ENCODE results near the gene DUOX1.
A peak's percentile ranks its signal among the peaks of the same experiment; 100 is the strongest.
"Not testable (repeated sequence)": the region's sequence is repeated elsewhere in the genome, so short reads cannot be mapped to it uniquely, and the experiment has no call there.

DUOX1 gene

GRCh38 chr15:45131510-45131909, 1.7 kb downstream of the DUOX1 start:
- no peak for TF ChIP-seq CTCF (IDR thresholded peaks at IDR 0.05; ENCODE audit: low read depth, low read length)
- H3K4me3 ChIP-seq (replicated peaks in 1 of 2; ENCODE audit: low read depth in 2 of 2, low read length in 2 of 2) = no peak overlapping the region
- DNase-seq (ENCODE audit: low read depth in 2 of 2) = no peak

- DNase-seq (ENCODE audit: low read depth in 2 of 2) = no peak
- no peak for TF ChIP-seq CTCF (IDR thresholded peaks at IDR 0.05; ENCODE audit: low read depth, low read length)
- no peak overlapping the region for H3K4me3 ChIP-seq (replicated peaks in 1 of 2; ENCODE audit: low read depth in 2 of 2, low read length in 2 of 2)
These were observed 3.2 kb downstream of the DUOX1 start for GRCh38 chr15:45132844-45133560.

- no peak overlapping the region for H3K4me3 ChIP-seq (replicated peaks in 1 of 2; ENCODE audit: low read depth in 2 of 2, low read length in 2 of 2)
- no peak for DNase-seq (ENCODE audit: low read depth in 2 of 2)
- no peak for TF ChIP-seq CTCF (IDR thresholded peaks at IDR 0.05; ENCODE audit: low read depth, low read length)
These were observed 3.7 kb downstream of the DUOX1 start for GRCh38 chr15:45133561-45133920.

- no peak for TF ChIP-seq CTCF (IDR thresholded peaks at IDR 0.05; ENCODE audit: low read depth, low read length)
- no peak overlapping the region for H3K4me3 ChIP-seq (replicated peaks in 1 of 2; ENCODE audit: low read depth in 2 of 2, low read length in 2 of 2)
- DNase-seq (ENCODE audit: low read depth in 2 of 2) = no peak
These were observed 4.3 kb downstream of the DUOX1 start for GRCh38 chr15:45134046-45134445.

- H3K4me3 ChIP-seq (replicated peaks in 1 of 2; ENCODE audit: low read depth in 2 of 2, low read length in 2 of 2) = no peak overlapping the region
- DNase-seq (ENCODE audit: low read depth in 2 of 2) = no peak
- no peak for TF ChIP-seq CTCF (IDR thresholded peaks at IDR 0.05; ENCODE audit: low read depth, low read length)
These were observed 5.1 kb downstream of the DUOX1 start for GRCh38 chr15:45134682-45135604.

- not testable (repeated sequence) for H3K4me3 ChIP-seq (replicated peaks in 1 of 2; ENCODE audit: low read depth in 2 of 2, low read length in 2 of 2); DNase-seq (ENCODE audit: low read depth in 2 of 2)
These were observed 6.0 kb downstream of the DUOX1 start for GRCh38 chr15:45135705-45136377.

GRCh38 chr15:45136378-45136764, 6.6 kb downstream of the DUOX1 start:
- H3K4me3 ChIP-seq (replicated peaks in 1 of 2; ENCODE audit: low read depth in 2 of 2, low read length in 2 of 2) = no peak overlapping the region
- TF ChIP-seq CTCF (IDR thresholded peaks at IDR 0.05; ENCODE audit: low read depth, low read length) = peak; percentile 11
- DNase-seq (ENCODE audit: low read depth in 2 of 2) = no peak

All from cardiac fibroblast (primary cell).